K562 treated with DMSO at 1 percent for 12 hours (cell line): ENCODE measurements around the gene CLEC20A. TPM values are rescaled to one million over a fixed set of nuclear protein-coding genes. Genes with fewer than 3 reads are reported as not detected.

Experiments
- total RNA-seq: library from RNA; unstranded; fragments of 300-600 nt; gene quantifications from 2 replicates; pipeline ENCODE4 v1.2.3, GENCODE V29; 2022; ENCODE audit not compliant: insufficient read depth

The CLEC20A gene
- total RNA-seq: not detected in 2 replicates

GRCh38 chr1:178496410-178497135 is at the start of gene CLEC20A:
CLEC20A (minus strand) TSS chr1:178496964; CDS start chr1:178496939, 25 bp downstream.

GRCh38 chr1:178512566-178513277 is 16.0 kb upstream of the CLEC20A start, which contains the start of gene TEX35:
TEX35 (plus strand) TSS chr1:178513109; CDS start chr1:178513189, 80 bp downstream.

Other genes starting within 250 kb of the CLEC20A start
- gene TEX35, start 16.1 kb upstream of the CLEC20A start, total RNA-seq: not detected in 2 replicates
- gene RALGPS2, start 228.3 kb upstream of the CLEC20A start, total RNA-seq: 0.51 and 1.4 TPM in 2 replicates